SK-N-SH treated with all-trans-retinoic acid at 6 μM for 48 hours (cell line): ENCODE measurements around the gene NDUFA13.

Experiments
- ATAC-seq: fragments of 200-7000 bp; cut with Tn5 transposase; 3 replicates; pipeline ENCODE4 v1.9.1; 2020; ENCODE audit warnings: mild to moderate bottlenecking, moderate library complexity
- ARNTL ChIP-seq: fragments of 450-650 bp; formaldehyde crosslinking; IDR thresholded peaks from 2 replicates; pipeline ENCODE4 v1.5.0; 2020; ENCODE audit warnings: low read depth, mild to moderate bottlenecking, moderate library complexity, borderline replicate concordance
- CSDC2 ChIP-seq: fragments of 250-450 bp; sonication (Bioruptor Pico); IDR thresholded peaks from 2 replicates; pipeline ENCODE4 v1.5.0; 2020; ENCODE audit warnings: mild to moderate bottlenecking, moderate library complexity
- ESRRG ChIP-seq: fragments of 250-450 bp; sonication (Bioruptor Pico); IDR thresholded peaks from 2 replicates; pipeline ENCODE4 v1.6.1; 2021; ENCODE audit warnings: mild to moderate bottlenecking
- GLIS3 ChIP-seq: fragments of 250-450 bp; sonication (Bioruptor Pico); IDR thresholded peaks from 2 replicates; pipeline ENCODE4 v1.5.0; 2020; ENCODE audit warnings: mild to moderate bottlenecking, moderate library complexity
- OSR1 ChIP-seq: fragments of 250-450 bp; sonication (Bioruptor Pico); IDR thresholded peaks from 2 replicates; pipeline ENCODE4 v1.8.0; 2022; ENCODE audit warnings: moderate library complexity, mild to moderate bottlenecking, inconsistent platforms
- PATZ1 ChIP-seq: fragments of 250-450 bp; sonication (Bioruptor Pico); IDR thresholded peaks from 2 replicates; pipeline ENCODE4 v1.8.0; 2020; ENCODE audit warnings: mild to moderate bottlenecking, moderate library complexity, borderline replicate concordance
- PPARA ChIP-seq: fragments of 250-450 bp; sonication (Bioruptor Pico); IDR thresholded peaks from 2 replicates; pipeline ENCODE4 v1.5.0; 2020; ENCODE audit warnings: mild to moderate bottlenecking, borderline replicate concordance
- RARB ChIP-seq: fragments of 250-450 bp; sonication (Bioruptor Pico); IDR thresholded peaks from 2 replicates; pipeline ENCODE4 v1.8.0; 2021; ENCODE audit warnings: mild to moderate bottlenecking, moderate library complexity
- SNAI2 ChIP-seq: fragments of 250-450 bp; sonication (Bioruptor Pico); IDR thresholded peaks from 2 replicates; pipeline ENCODE4 v1.5.0; 2020; ENCODE audit warnings: mild to moderate bottlenecking, moderate library complexity
- TOX ChIP-seq: fragments of 250-450 bp; sonication (Bioruptor Pico); IDR thresholded peaks from 2 replicates; pipeline ENCODE4 v1.8.0; 2021; ENCODE audit warnings: mild to moderate bottlenecking, moderate library complexity, borderline replicate concordance
- ZFP3 ChIP-seq: fragments of 250-450 bp; sonication (Bioruptor Pico); IDR thresholded peaks from 2 replicates; pipeline ENCODE4 v1.5.0; 2020; ENCODE audit warnings: mild to moderate bottlenecking, moderate library complexity
- ZFP30 ChIP-seq: fragments of 450-650 bp; formaldehyde crosslinking; IDR thresholded peaks from 2 replicates; pipeline ENCODE4 v1.5.0; 2022; ENCODE audit warnings: mild to moderate bottlenecking, moderate library complexity
- ZNF70 ChIP-seq: fragments of 450-650 bp; formaldehyde crosslinking; IDR thresholded peaks from 2 replicates; pipeline ENCODE4 v1.5.0; 2020; ENCODE audit warnings: mild to moderate bottlenecking, moderate library complexity
- ZNF8 ChIP-seq: fragments of 450-650 bp; formaldehyde crosslinking; IDR thresholded peaks from 2 replicates; pipeline ENCODE4 v1.5.0; 2020; ENCODE audit warnings: mild to moderate bottlenecking, moderate library complexity
- TF ChIP-seq, protein P1 (sequence below): fragments of 250-450 bp; sonication (Bioruptor Pico); IDR thresholded peaks from 2 replicates; pipeline ENCODE4 v1.5.1; 2020; ENCODE audit warnings: low read depth, mild to moderate bottlenecking, moderate library complexity
- TF ChIP-seq, protein P2 (sequence below): fragments of 250-450 bp; sonication (Bioruptor Pico); IDR thresholded peaks from 2 replicates; pipeline ENCODE4 v1.5.0; 2020; ENCODE audit warnings: mild to moderate bottlenecking, moderate library complexity
- TF ChIP-seq, protein P3 (sequence below): fragments of 250-450 bp; sonication (Bioruptor Pico); IDR thresholded peaks from 2 replicates; pipeline ENCODE4 v1.8.0; 2021; ENCODE audit warnings: low read depth, mild to moderate bottlenecking, moderate library complexity, borderline replicate concordance
- TF ChIP-seq, protein P4 (sequence below): fragments of 250-450 bp; sonication (Bioruptor Pico); IDR thresholded peaks from 2 replicates; pipeline ENCODE4 v1.5.1; 2021; ENCODE audit warnings: mild to moderate bottlenecking, moderate library complexity

NDUFA13 gene

DNA sequence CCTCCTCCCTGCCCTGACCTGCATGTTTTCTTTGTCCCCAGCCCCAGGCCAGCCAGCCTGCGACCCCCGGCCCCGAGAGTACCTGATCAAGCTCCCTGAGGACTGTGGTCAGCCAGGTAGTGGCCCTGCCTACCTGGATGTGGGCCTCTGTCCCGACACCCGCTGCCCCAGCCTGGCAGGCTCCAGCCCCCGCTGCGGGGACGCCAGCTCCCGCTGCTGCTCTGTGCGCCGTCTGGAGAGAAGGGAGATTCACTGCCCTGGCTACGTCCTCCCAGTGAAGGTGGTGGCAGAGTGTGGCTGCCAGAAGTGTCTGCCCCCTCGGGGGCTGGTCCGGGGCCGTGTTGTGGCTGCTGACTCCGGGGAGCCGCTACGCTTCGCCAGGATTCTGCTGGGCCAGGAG is 27.6 kb downstream of the NDUFA13 start:
- ATAC-seq: no peak
- TF ChIP-seq, protein P1, sequence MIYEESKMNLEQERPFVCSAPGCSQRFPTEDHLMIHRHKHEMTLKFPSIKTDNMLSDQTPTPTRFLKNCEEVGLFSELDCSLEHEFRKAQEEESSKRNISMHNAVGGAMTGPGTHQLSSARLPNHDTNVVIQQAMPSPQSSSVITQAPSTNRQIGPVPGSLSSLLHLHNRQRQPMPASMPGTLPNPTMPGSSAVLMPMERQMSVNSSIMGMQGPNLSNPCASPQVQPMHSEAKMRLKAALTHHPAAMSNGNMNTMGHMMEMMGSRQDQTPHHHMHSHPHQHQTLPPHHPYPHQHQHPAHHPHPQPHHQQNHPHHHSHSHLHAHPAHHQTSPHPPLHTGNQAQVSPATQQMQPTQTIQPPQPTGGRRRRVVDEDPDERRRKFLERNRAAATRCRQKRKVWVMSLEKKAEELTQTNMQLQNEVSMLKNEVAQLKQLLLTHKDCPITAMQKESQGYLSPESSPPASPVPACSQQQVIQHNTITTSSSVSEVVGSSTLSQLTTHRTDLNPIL (CRISPR knock-in tag): no peak
- TF ChIP-seq, protein P2, sequence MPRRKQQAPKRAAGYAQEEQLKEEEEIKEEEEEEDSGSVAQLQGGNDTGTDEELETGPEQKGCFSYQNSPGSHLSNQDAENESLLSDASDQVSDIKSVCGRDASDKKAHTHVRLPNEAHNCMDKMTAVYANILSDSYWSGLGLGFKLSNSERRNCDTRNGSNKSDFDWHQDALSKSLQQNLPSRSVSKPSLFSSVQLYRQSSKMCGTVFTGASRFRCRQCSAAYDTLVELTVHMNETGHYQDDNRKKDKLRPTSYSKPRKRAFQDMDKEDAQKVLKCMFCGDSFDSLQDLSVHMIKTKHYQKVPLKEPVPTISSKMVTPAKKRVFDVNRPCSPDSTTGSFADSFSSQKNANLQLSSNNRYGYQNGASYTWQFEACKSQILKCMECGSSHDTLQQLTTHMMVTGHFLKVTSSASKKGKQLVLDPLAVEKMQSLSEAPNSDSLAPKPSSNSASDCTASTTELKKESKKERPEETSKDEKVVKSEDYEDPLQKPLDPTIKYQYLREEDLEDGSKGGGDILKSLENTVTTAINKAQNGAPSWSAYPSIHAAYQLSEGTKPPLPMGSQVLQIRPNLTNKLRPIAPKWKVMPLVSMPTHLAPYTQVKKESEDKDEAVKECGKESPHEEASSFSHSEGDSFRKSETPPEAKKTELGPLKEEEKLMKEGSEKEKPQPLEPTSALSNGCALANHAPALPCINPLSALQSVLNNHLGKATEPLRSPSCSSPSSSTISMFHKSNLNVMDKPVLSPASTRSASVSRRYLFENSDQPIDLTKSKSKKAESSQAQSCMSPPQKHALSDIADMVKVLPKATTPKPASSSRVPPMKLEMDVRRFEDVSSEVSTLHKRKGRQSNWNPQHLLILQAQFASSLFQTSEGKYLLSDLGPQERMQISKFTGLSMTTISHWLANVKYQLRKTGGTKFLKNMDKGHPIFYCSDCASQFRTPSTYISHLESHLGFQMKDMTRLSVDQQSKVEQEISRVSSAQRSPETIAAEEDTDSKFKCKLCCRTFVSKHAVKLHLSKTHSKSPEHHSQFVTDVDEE (CRISPR knock-in tag): no peak
- TF ChIP-seq CSDC2 (CRISPR knock-in tag) (no peak), GLIS3 (CRISPR knock-in tag) (no peak), ZFP3 (CRISPR knock-in tag) (no peak), PPARA (no peak), TOX (CRISPR knock-in tag) (no peak), PATZ1 (CRISPR knock-in tag) (no peak)

GRCh38 chr19:19544257-19544953 is 28.4 kb downstream of the NDUFA13 start:
- TF ChIP-seq ZFP30 (no peak), GLIS3 (CRISPR knock-in tag) (no peak), OSR1 (CRISPR knock-in tag) (no peak), PPARA (no peak), ARNTL (no peak), TOX (CRISPR knock-in tag) (no peak), ZNF8 (CRISPR knock-in tag) (no peak), RARB (CRISPR knock-in tag) (no peak), SNAI2 (CRISPR knock-in tag) (no peak), ZFP3 (CRISPR knock-in tag) (no peak), CSDC2 (CRISPR knock-in tag) (no peak), ZNF70 (CRISPR knock-in tag) (no peak), ESRRG (CRISPR knock-in tag) (no peak)
- TF ChIP-seq, protein P3, sequence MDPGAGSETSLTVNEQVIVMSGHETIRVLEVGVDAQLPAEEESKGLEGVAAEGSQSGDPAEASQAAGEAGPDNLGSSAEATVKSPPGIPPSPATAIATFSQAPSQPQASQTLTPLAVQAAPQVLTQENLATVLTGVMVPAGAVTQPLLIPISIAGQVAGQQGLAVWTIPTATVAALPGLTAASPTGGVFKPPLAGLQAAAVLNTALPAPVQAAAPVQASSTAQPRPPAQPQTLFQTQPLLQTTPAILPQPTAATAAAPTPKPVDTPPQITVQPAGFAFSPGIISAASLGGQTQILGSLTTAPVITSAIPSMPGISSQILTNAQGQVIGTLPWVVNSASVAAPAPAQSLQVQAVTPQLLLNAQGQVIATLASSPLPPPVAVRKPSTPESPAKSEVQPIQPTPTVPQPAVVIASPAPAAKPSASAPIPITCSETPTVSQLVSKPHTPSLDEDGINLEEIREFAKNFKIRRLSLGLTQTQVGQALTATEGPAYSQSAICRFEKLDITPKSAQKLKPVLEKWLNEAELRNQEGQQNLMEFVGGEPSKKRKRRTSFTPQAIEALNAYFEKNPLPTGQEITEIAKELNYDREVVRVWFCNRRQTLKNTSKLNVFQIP (CRISPR knock-in tag): no peak
- TF ChIP-seq, protein P4, sequence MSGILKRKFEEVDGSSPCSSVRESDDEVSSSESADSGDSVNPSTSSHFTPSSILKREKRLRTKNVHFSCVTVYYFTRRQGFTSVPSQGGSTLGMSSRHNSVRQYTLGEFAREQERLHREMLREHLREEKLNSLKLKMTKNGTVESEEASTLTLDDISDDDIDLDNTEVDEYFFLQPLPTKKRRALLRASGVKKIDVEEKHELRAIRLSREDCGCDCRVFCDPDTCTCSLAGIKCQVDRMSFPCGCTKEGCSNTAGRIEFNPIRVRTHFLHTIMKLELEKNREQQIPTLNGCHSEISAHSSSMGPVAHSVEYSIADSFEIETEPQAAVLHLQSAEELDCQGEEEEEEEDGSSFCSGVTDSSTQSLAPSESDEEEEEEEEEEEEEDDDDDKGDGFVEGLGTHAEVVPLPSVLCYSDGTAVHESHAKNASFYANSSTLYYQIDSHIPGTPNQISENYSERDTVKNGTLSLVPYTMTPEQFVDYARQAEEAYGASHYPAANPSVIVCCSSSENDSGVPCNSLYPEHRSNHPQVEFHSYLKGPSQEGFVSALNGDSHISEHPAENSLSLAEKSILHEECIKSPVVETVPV: no peak
- TF ChIP-seq, protein P1 (CRISPR knock-in tag): no peak
- TF ChIP-seq, protein P2 (CRISPR knock-in tag): no peak

More at GRCh38 chr19:19544257-19544953, 28.4 kb downstream of the NDUFA13 start:
- no peak for ATAC-seq
